K562 (cell line): ENCODE results near the gene PPM1M. TPM values are rescaled to one million over a fixed set of nuclear protein-coding genes. Genes with fewer than 3 reads are reported as not detected.

Experiments used
- ADNP ChIP-seq: fragments of 200-800 bp; sonication (Bioruptor generic); IDR thresholded peaks from 2 replicates; pipeline ENCODE4 v1.6.1; 2016; ENCODE audit warnings: missing genetic modification characterization, missing compliant biosample characterization
- BRD4 ChIP-seq: fragments of 200-600 bp; sonication (generic); IDR thresholded peaks from 2 replicates; pipeline ENCODE4 v1.6.1; 2017; ENCODE audit warnings: inconsistent platforms
- POLR2G ChIP-seq: fragments of 200-400 bp; formaldehyde crosslinking; IDR thresholded peaks from 2 replicates; pipeline ENCODE4 v1.6.1; 2017; ENCODE audit warnings: low read depth, mild to moderate bottlenecking, antibody characterized with exemption, low read length, moderate library complexity
- RB1 ChIP-seq: fragments of 450-650 bp; IDR thresholded peaks from 2 replicates; pipeline ENCODE4 v1.6.1; 2017; ENCODE audit warnings: low read depth, mild to moderate bottlenecking
- REST ChIP-seq, 2 experiments: fragments of 450-650 bp; formaldehyde crosslinking in 1 of 2; IDR thresholded peaks; 2 replicates each; pipeline versions ENCODE4 v1.4.0 to v1.6.1; 2014 to 2020; ENCODE audit warnings: mild to moderate bottlenecking in 2 of 2, borderline replicate concordance in 1 of 2, low read depth in 1 of 2
- RNF219 ChIP-seq: fragments of 250-450 bp; sonication (Bioruptor Pico); IDR thresholded peaks from 2 replicates; pipeline ENCODE4 v1.5.0; 2022; ENCODE audit warnings: mild to moderate bottlenecking
- VEZF1 ChIP-seq: fragments of 200-800 bp; sonication (Bioruptor generic); IDR thresholded peaks from 2 replicates; pipeline ENCODE4 v1.6.1; 2017; ENCODE audit warnings: missing genetic modification characterization, missing compliant biosample characterization
- ZBTB33 ChIP-seq: sonication (generic); formaldehyde crosslinking; IDR thresholded peaks from 2 replicates; pipeline ENCODE4 v1.8.1; 2023; ENCODE audit warnings: mild to moderate bottlenecking, missing genetic modification reagents
- ZBTB43 ChIP-seq: sonication (generic); formaldehyde crosslinking; IDR thresholded peaks from 2 replicates; pipeline ENCODE4 v1.8.0; 2023; ENCODE audit warnings: mild to moderate bottlenecking, missing genetic modification reagents
- polyA plus RNA-seq, 8 experiments: library from polyadenylated mRNA; depleted of rRNA in 4 of 8; stranded (reverse) in 5 of 8; unstranded in 3 of 8; fragments of >200 nt; fragmentation: Nextera tagmentation in 2 of 8; fragmentation: Illumina TruSeq in 1 of 8; extraction: Ambion mirVana in 2 of 8; extraction: Trizol in 1 of 8; gene quantifications; 2 replicates each; pipeline versions ENCODE4 v1.2.1 to v1.2.3, GENCODE V29; 2011 to 2014; ENCODE audit warnings: inconsistent platforms in 1 of 8, missing spikeins in 1 of 8
- total RNA-seq, 7 experiments: library from RNA; depleted of rRNA in 6 of 7; stranded (reverse); fragments of >200 nt in 6 of 7; fragmentation: Illumina TruSeq in 2 of 7; extraction: Trizol in 2 of 7; gene quantifications; 2 replicates each; pipeline versions ENCODE4 v1.2.1 to v1.2.3, GENCODE V29; 2011 to 2021; ENCODE audit warnings: low replicate concordance in 1 of 7

Gene PPM1M
- total and polyA plus RNA-seq, 9 of the 15 experiments (the other 6 are each of a cell fraction or from before 2014, with no cell fraction given): 1.4 to 9.2 (median 4.4) TPM

- TF ChIP-seq VEZF1: 0 out of 2 replicates have a peak, but pooled peaks have one; percentile 10
- TF ChIP-seq RB1: 0 out of 2 replicates have a peak, but pooled peaks have one; percentile 34
- no peak for TF ChIP-seq ADNP
- TF ChIP-seq REST (IDR thresholded peaks at IDR 0.05; ENCODE audit: borderline replicate concordance): peak; percentile 54; the same call in 1 of the 2 replicates
- TF ChIP-seq REST (CRISPR knock-in tag; IDR thresholded peaks at IDR 0.05; ENCODE audit: low read depth): no peak
- no peak for TF ChIP-seq BRD4
- peak; percentile 23; the same call in 1 of the 2 replicates for TF ChIP-seq POLR2G
- no peak for TF ChIP-seq RNF219 (CRISPR knock-in tag)
- no peak for TF ChIP-seq ZBTB43 (CRISPR knock-in tag)
- TF ChIP-seq ZBTB33 (CRISPR knock-in tag): peak; percentile 87
These were observed 13.9 kb upstream of the PPM1M start (continued) for GRCh38 chr3:52231502-52232278.
